GM23338 (cell line): ENCODE results near the gene ESYT2. TPM values are rescaled to one million over a fixed set of nuclear protein-coding genes. Genes with fewer than 3 reads are reported as not detected.

ENCODE experiments used
- ATAC-seq: fragments of 200-7000 bp; cut with Tn5 transposase; 3 replicates; pipeline ENCODE4 v1.9.1; 2020
- DNase-seq: peaks from one replicate; pipeline ENCODE4 v3.0.0-alpha.2; 2015; ENCODE audit warnings: low spot score
- H2AFZ ChIP-seq: fragments of 200-600 bp; sonication (generic); 2 replicates; pipeline ENCODE4 v1.8.0; 2016; ENCODE audit warnings: antibody characterized with exemption, mild to moderate bottlenecking, moderate library complexity
- H3F3A ChIP-seq: fragments of 200-600 bp; sonication (generic); replicated peaks from 2 replicates; pipeline ENCODE4 v1.8.0; 2017; ENCODE audit warnings: antibody characterized with exemption, mixed run types, low read depth
- H3K27ac ChIP-seq: fragments of 200-600 bp; sonication (generic); 2 replicates; pipeline ENCODE4 v1.6.1; 2016; ENCODE audit warnings: low read depth
- H3K27me3 ChIP-seq: fragments of 200-600 bp; sonication (generic); 2 replicates; pipeline ENCODE4 v1.8.0; 2016; ENCODE audit warnings: mild to moderate bottlenecking, mixed run types, moderate library complexity; ENCODE audit not compliant: insufficient read depth
- H3K36me3 ChIP-seq: fragments of 200-600 bp; sonication (generic); 2 replicates; pipeline ENCODE4 v1.8.0; 2016; ENCODE audit warnings: mild to moderate bottlenecking; ENCODE audit not compliant: insufficient read depth
- H3K4me1 ChIP-seq: fragments of 200-600 bp; sonication (generic); 2 replicates; pipeline ENCODE4 v1.8.0; 2016; ENCODE audit warnings: mild to moderate bottlenecking, moderate library complexity; ENCODE audit not compliant: insufficient read depth
- H3K4me2 ChIP-seq: fragments of 200-600 bp; sonication (generic); 2 replicates; pipeline ENCODE4 v1.7.1; 2017; ENCODE audit warnings: mixed run types
- H3K4me3 ChIP-seq: fragments of 200-600 bp; sonication (generic); 2 replicates; pipeline ENCODE4 v1.6.1; 2016; ENCODE audit warnings: mixed run types
- H3K79me2 ChIP-seq: fragments of 200-600 bp; sonication (generic); replicated peaks from 2 replicates; pipeline ENCODE4 v1.8.0; 2017; ENCODE audit warnings: mild to moderate bottlenecking; ENCODE audit not compliant: insufficient read depth
- H3K9me2 ChIP-seq: fragments of 200-600 bp; sonication (generic); 2 replicates; pipeline ENCODE4 v1.8.0; 2017; ENCODE audit not compliant: insufficient read depth
- H4K20me1 ChIP-seq: fragments of 200-600 bp; sonication (generic); replicated peaks from 2 replicates; pipeline ENCODE4 v1.8.0; 2017; ENCODE audit warnings: mild to moderate bottlenecking; ENCODE audit not compliant: insufficient read depth
- H3K27ac Mint-ChIP-seq: 2 replicates; pipeline ENCODE4 v1.8.0; 2020; ENCODE audit warnings: inconsistent platforms, mild to moderate bottlenecking, moderate library complexity, mixed read lengths
- H3K27me3 Mint-ChIP-seq: 3 replicates; pipeline ENCODE4 v1.8.0; 2022; ENCODE audit warnings: low read depth, mild to moderate bottlenecking, moderate library complexity, mixed read lengths, inconsistent platforms; ENCODE audit not compliant: insufficient read depth, poor library complexity
- H3K36me3 Mint-ChIP-seq: 3 replicates; pipeline ENCODE4 v1.8.0; 2021; ENCODE audit warnings: low read depth, mild to moderate bottlenecking, inconsistent platforms, moderate library complexity, mixed read lengths
- H3K4me1 Mint-ChIP-seq: 3 replicates; pipeline ENCODE4 v1.8.0; 2020; ENCODE audit warnings: mild to moderate bottlenecking, inconsistent platforms, mixed read lengths
- H3K4me3 Mint-ChIP-seq: 3 replicates; pipeline ENCODE4 v1.8.0; 2021; ENCODE audit warnings: moderate library complexity, mild to moderate bottlenecking, inconsistent platforms, mixed read lengths
- H3K9me3 Mint-ChIP-seq: 3 replicates; pipeline ENCODE4 v1.8.0; 2020; ENCODE audit warnings: moderate library complexity, mild to moderate bottlenecking, inconsistent platforms, mixed read lengths
- ETS1 ChIP-seq: IDR thresholded peaks from 2 replicates; pipeline ENCODE4 v1.6.1; 2016; ENCODE audit warnings: antibody characterized with exemption
- EZH2 ChIP-seq: fragments of 200-600 bp; sonication (generic); IDR thresholded peaks from one replicate; pipeline ENCODE4 v1.8.0; 2017; ENCODE audit warnings: antibody characterized with exemption, mild to moderate bottlenecking, low read depth; ENCODE audit not compliant: unreplicated experiment
- EZH2phosphoT487 ChIP-seq: fragments of 200-600 bp; sonication (generic); IDR thresholded peaks from one replicate; pipeline ENCODE4 v1.8.1; 2018; ENCODE audit warnings: antibody characterized with exemption; ENCODE audit not compliant: unreplicated experiment
- JUNB ChIP-seq: IDR thresholded peaks from one replicate; pipeline ENCODE4 v1.6.1; 2016; ENCODE audit warnings: antibody characterized with exemption; ENCODE audit not compliant: unreplicated experiment
- POLR2AphosphoS5 ChIP-seq: IDR thresholded peaks from 2 replicates; pipeline ENCODE4 v1.6.1; 2016; ENCODE audit warnings: antibody characterized with exemption, low read depth
- REST ChIP-seq: IDR thresholded peaks from one replicate; pipeline ENCODE4 v1.6.1; 2018; ENCODE audit warnings: antibody characterized with exemption; ENCODE audit not compliant: unreplicated experiment
- ZNF114 ChIP-seq: fragments of 250-450 bp; sonication (Bioruptor Pico); IDR thresholded peaks from 2 replicates; pipeline ENCODE4 v1.5.0; 2020; ENCODE audit warnings: mild to moderate bottlenecking, moderate library complexity
- ZNF331 ChIP-seq: fragments of 250-450 bp; sonication (Bioruptor Pico); IDR thresholded peaks from 2 replicates; pipeline ENCODE4 v1.5.0; 2020; ENCODE audit warnings: low read depth, mild to moderate bottlenecking, moderate library complexity
- ZNF462 ChIP-seq: fragments of 250-450 bp; sonication (Bioruptor Pico); IDR thresholded peaks from 2 replicates; pipeline ENCODE4 v1.5.0; 2020; ENCODE audit warnings: mild to moderate bottlenecking, moderate library complexity
- polyA plus RNA-seq: library from polyadenylated mRNA; unstranded; fragments of >200 nt; fragmentation: Nextera tagmentation; extraction: Ambion mirVana; gene quantifications from 2 replicates; pipeline ENCODE4 v1.2.1, GENCODE V29; 2016
- total RNA-seq: library from RNA; depleted of rRNA; stranded (reverse); fragments of >200 nt; shearing (Covaris generic); gene quantifications from 2 replicates; pipeline ENCODE4 v1.2.3, GENCODE V29; 2014

The ESYT2 gene
- total and polyA plus RNA-seq, 2 experiments from 2014 or later: 9.6 to 52.7 TPM

- Mint-ChIP-seq H3K4me3 (no peak overlapping the region), H3K36me3 (peaks cover 14% of the 10 kb centered on the region), H3K27ac (no peak overlapping the region), H3K9me3 (peaks cover 41% of the 10 kb centered on the region), H3K4me1 (peaks cover 4% of the 10 kb centered on the region; the same call in 2 of the 3 replicates), H3K27me3 (peaks cover 4% of the 10 kb centered on the region)
- Histone ChIP-seq H4K20me1 (no peaks in the 10 kb centered on the region), H3K4me3 (no peak overlapping the region), H3K27ac (no peak overlapping the region), H3K36me3 (peaks cover 23% of the 10 kb centered on the region), H3K9me2 (no peaks in the 10 kb centered on the region), H2AFZ (no peak overlapping the region), H3K27me3 (no peaks in the 10 kb centered on the region), H3K79me2 (no peaks in the 10 kb centered on the region), H3K4me1 (no peaks in the 10 kb centered on the region), H3F3A (no peaks in the 10 kb centered on the region), H3K4me2 (no peak overlapping the region)
- no peak for DNase-seq
- TF ChIP-seq ZNF114 (CRISPR knock-in tag) (no peak), POLR2AphosphoS5 (no peak), EZH2 (no peak), ZNF462 (CRISPR knock-in tag) (no peak), REST (no peak), ETS1 (no peak), ZNF331 (CRISPR knock-in tag) (no peak), JUNB (no peak), EZH2phosphoT487 (no peak)
- ATAC-seq: no peak; the same call in 2 of the 3 replicates
Measured at GRCh38 chr7:158849768-158850544, 20.6 kb upstream of the ESYT2 start.
